Spleen (tissue), 7 donors: Measurements from ENCODE around the gene ERGIC2.

Experiments
- CTCF ChIP-seq, 11 experiments: fragments of 200-600 bp in 7 of 11; fragments of 450-650 bp in 4 of 11; sonication (generic) in 4 of 11; IDR thresholded peaks in 8 of 11; conservative IDR thresholded peaks in 3 of 11; 1 replicate in 7 of 11; 2 replicates in 4 of 11; pipeline versions ENCODE4 v1.4.0 to v1.8.0; 2016 to 2021; ENCODE audit warnings: antibody characterized with exemption in 11 of 11, inconsistent platforms in 4 of 11, mild to moderate bottlenecking in 1 of 11
- POLR2A ChIP-seq, 3 donors: fragments of 450-650 bp; IDR thresholded peaks; one replicate each; pipeline ENCODE4 v1.5.1; 2017; ENCODE audit warnings: antibody characterized with exemption in 3 of 3, mild to moderate bottlenecking in 1 of 3
- POLR2AphosphoS5 ChIP-seq, 3 donors: sonication (generic); formaldehyde crosslinking; IDR thresholded peaks; one replicate each; pipeline ENCODE4 v1.5.1; 2017; ENCODE audit warnings: antibody characterized with exemption in 3 of 3
- donor health status: DM: no; HTN: no; CAD: no; lungs with moderate emphysema.
- donor health status: DM: no; HTN: no; CAD: no.
- donor health status: DM: no; HTN: no; CAD: no.

- TF ChIP-seq CTCF (IDR thresholded peaks at IDR 0.05 in 8 of 11, conservative IDR thresholded peaks at IDR 0.05 in 3 of 11) = no peak
- no peak for TF ChIP-seq POLR2A (IDR thresholded peaks at IDR 0.05)
- TF ChIP-seq POLR2AphosphoS5 (IDR thresholded peaks at IDR 0.05) = no peak
These were observed 76.6 kb downstream of the ERGIC2 start for GRCh38 chr12:29304388-29304787.
